Endothelial cell of umbilical vein (primary cell): ENCODE data around the gene FAM237B. TPM values are rescaled to one million over a fixed set of nuclear protein-coding genes. Genes with fewer than 3 reads are reported as not detected.

ENCODE experiments used
- BruUV-seq: library from RNA; stranded (reverse); fragments of 400-500 nt; replicated peaks from 2 replicates; lab custom pipeline; 2021; lab: Mats Ljungman, UMichigan
- CTCF ChIA-PET: fragments of 300-600, 350-600 bp; sonication (Branson Sonifier 250); formaldehyde crosslinking; loops from one replicate; lab custom pipeline; 2021; ENCODE audit warnings: antibody characterized with exemption, inconsistent platforms; lab: Charles Lee
- POLR2A ChIA-PET: fragments of 300-600, 350-600 bp; sonication (Branson Sonifier 250); formaldehyde crosslinking; loops from one replicate; lab custom pipeline; 2021; ENCODE audit warnings: antibody characterized with exemption, inconsistent platforms; lab: Charles Lee
- DNase-seq: peaks from one replicate; pipeline ENCODE4 v3.0.0-alpha.2; 2011; ENCODE audit warnings: low read depth, low spot score
- FAIRE-seq: peaks from 2 replicates; lab custom pipeline; 2011; peaks lifted over from hg19 to GRCh38; lab: Jason Lieb, UNC
- H2AFZ ChIP-seq: 2 replicates; pipeline ENCODE4 v1.6.0; 2012; ENCODE audit warnings: low read depth, low read length, control low read depth, inconsistent platforms
- H3K27ac ChIP-seq: 2 replicates; pipeline ENCODE4 v1.5.1; 2011; ENCODE audit warnings: low read depth, mild to moderate bottlenecking, control low read depth, low read length, moderate library complexity; ENCODE audit not compliant: insufficient read depth
- H3K27me3 ChIP-seq, 2 experiments: 2 replicates each; pipeline versions ENCODE4 v1.6.0 to v1.6.1; 2011; ENCODE audit warnings: low read length in 2 of 2, mixed read lengths in 1 of 2; ENCODE audit not compliant: control insufficient read depth in 2 of 2, insufficient read depth in 2 of 2
- H3K36me3 ChIP-seq, 2 experiments: 2 replicates in 1 of 2; 3 replicates in 1 of 2; pipeline ENCODE4 v1.5.1; 2011; ENCODE audit warnings: low read length in 2 of 2, mild to moderate bottlenecking in 1 of 2, moderate library complexity in 1 of 2; ENCODE audit not compliant: control insufficient read depth in 2 of 2, insufficient read depth in 2 of 2; ENCODE audit errors: extremely low read depth in 1 of 2
- H3K4me1 ChIP-seq: 3 replicates; pipeline ENCODE4 v1.5.1; 2011; ENCODE audit warnings: mild to moderate bottlenecking, low read length; ENCODE audit not compliant: control insufficient read depth, insufficient read depth; ENCODE audit errors: extremely low read depth
- H3K4me2 ChIP-seq: 2 replicates; pipeline ENCODE4 v1.6.1; 2011; ENCODE audit warnings: low read length, control low read depth, mixed read lengths; ENCODE audit not compliant: insufficient read depth
- H3K4me3 ChIP-seq, 3 experiments: fragments of 200-600 bp in 1 of 3; sonication (generic), shearing (Covaris generic) in 1 of 3; replicated peaks in 1 of 3; 2 replicates each; pipeline ENCODE4 v1.5.1; 2011 to 2016; ENCODE audit warnings: control low read depth in 3 of 3, low read length in 3 of 3, mild to moderate bottlenecking in 2 of 3, inconsistent platforms in 1 of 3, low read depth in 1 of 3, moderate library complexity in 1 of 3; ENCODE audit not compliant: insufficient read depth in 1 of 3
- H3K79me2 ChIP-seq: 2 replicates; pipeline ENCODE4 v1.6.0; 2012; ENCODE audit warnings: low read length, inconsistent platforms; ENCODE audit not compliant: control insufficient read depth, insufficient read depth
- H3K9ac ChIP-seq: replicated peaks from 2 replicates; pipeline ENCODE3; 2011; ENCODE audit warnings: low read length, control low read depth; ENCODE audit not compliant: insufficient read depth; ENCODE audit errors: extremely low read depth
- H3K9me1 ChIP-seq: replicated peaks from 3 replicates; pipeline ENCODE4 v1.6.0; 2011; ENCODE audit warnings: mild to moderate bottlenecking, low read length; ENCODE audit not compliant: control insufficient read depth, insufficient read depth; ENCODE audit errors: extremely low read depth
- H3K9me3 ChIP-seq: replicated peaks from 2 replicates; pipeline ENCODE4 v1.5.1; 2012; ENCODE audit warnings: low read length, inconsistent platforms; ENCODE audit not compliant: control insufficient read depth, insufficient read depth
- H4K20me1 ChIP-seq: replicated peaks from 2 replicates; pipeline ENCODE3; 2011; ENCODE audit warnings: mild to moderate bottlenecking, low read length; ENCODE audit not compliant: control insufficient read depth, insufficient read depth; ENCODE audit errors: extremely low read depth
- EZH2 ChIP-seq: IDR thresholded peaks from 2 replicates; pipeline ENCODE4 v1.6.1; 2012; ENCODE audit warnings: borderline replicate concordance, low read depth, mild to moderate bottlenecking, moderate library complexity, low read length, inconsistent platforms; ENCODE audit not compliant: severe bottlenecking
- FOS ChIP-seq: IDR thresholded peaks from 2 replicates; pipeline ENCODE4 v1.6.1; 2011; ENCODE audit warnings: mild to moderate bottlenecking, low read length, moderate library complexity, borderline replicate concordance; ENCODE audit not compliant: insufficient read depth
- GATA2 ChIP-seq: IDR thresholded peaks from 2 replicates; pipeline ENCODE4 v1.7.0; 2011; ENCODE audit warnings: low read depth, mild to moderate bottlenecking, moderate library complexity, mixed read lengths, low read length; ENCODE audit not compliant: insufficient read length, insufficient read depth
- JUN ChIP-seq: IDR thresholded peaks from 2 replicates; pipeline ENCODE4 v1.6.1; 2011; ENCODE audit warnings: borderline replicate concordance, low read depth; ENCODE audit not compliant: insufficient read length, insufficient read depth
- MYC ChIP-seq: IDR thresholded peaks from one replicate; pipeline ENCODE4 v1.6.1; 2011; ENCODE audit warnings: mild to moderate bottlenecking, low read depth, low read length
- POLR2AphosphoS5 ChIP-seq: IDR thresholded peaks from 2 replicates; pipeline ENCODE4 v1.6.1; 2012; ENCODE audit warnings: low read depth, mild to moderate bottlenecking, control low read depth, low read length, moderate library complexity; ENCODE audit not compliant: insufficient read depth
- dilution Hi-C: fragments of 300-500 bp; cut with MboI; formaldehyde crosslinking; loops from one replicate; pipeline ENCODE4 v1.15.0; 2019; ENCODE audit warnings: low sequenced_read_pairs; ENCODE audit not compliant: extremely low pct_ligation_motif_present
- intact Hi-C: fragments of 100-400 bp; cut with micrococcal nuclease; formaldehyde crosslinking; loops from one replicate; pipeline ENCODE4 v1.10.0; 2022
- polyA plus RNA-seq, 4 experiments: library from polyadenylated mRNA; depleted of rRNA in 3 of 4; stranded (reverse) in 3 of 4; unstranded in 1 of 4; fragments of >200 nt; gene quantifications; 2 replicates each; pipeline versions ENCODE4 v1.2.1 to v1.2.3, GENCODE V29; 2011 to 2012; ENCODE audit warnings: missing spikeins in 1 of 4
- total RNA-seq: library from RNA; stranded (reverse); gene quantifications from 2 replicates; pipeline ENCODE4 v1.2.3, GENCODE V29; 2021
- TF ChIP-seq, protein P1 (sequence below), 2 donors: IDR thresholded peaks; 1 replicate in 1 of 2; 2 replicates in 1 of 2; pipeline ENCODE4 v1.5.1; 2011; ENCODE audit warnings: low read length in 2 of 2, mild to moderate bottlenecking in 2 of 2, moderate library complexity in 2 of 2, control low read depth in 1 of 2, inconsistent platforms in 1 of 2, low read depth in 1 of 2; ENCODE audit not compliant: insufficient read depth in 1 of 2; ENCODE audit errors: extremely low read depth in 1 of 2
- TF ChIP-seq, protein P2 (sequence below): IDR thresholded peaks from 2 replicates; pipeline ENCODE4 v1.6.1; 2011; ENCODE audit not compliant: insufficient read depth, insufficient read length

FAM237B gene
- total and polyA plus RNA-seq, 2 donors (not counting 3 experiments of a cell fraction or from before 2014, with no cell fraction given): not detected

DNA sequence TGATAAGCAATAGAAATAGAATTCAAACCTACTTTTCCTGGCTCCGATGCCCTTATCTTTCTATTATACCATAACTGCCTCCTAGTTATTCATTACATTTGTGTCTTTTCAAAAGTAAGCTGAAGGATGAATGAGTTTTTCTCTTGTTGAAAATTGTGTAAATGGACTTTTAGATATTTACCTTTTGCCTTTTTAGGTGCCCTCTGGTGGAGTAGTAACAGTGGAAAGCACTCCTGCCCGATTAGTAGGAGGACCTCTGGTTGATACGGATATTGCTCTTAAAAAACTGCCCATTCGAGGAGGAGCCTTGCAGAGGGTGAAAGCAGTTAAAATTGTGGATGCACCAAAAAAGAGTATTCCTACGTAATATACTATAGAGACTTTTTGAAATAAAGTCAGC, 11.2 kb downstream of the FAM237B start:
- Histone ChIP-seq H3K79me2 (no peaks in the 10 kb centered on the region), H3K9me1 (no peaks in the 10 kb centered on the region), H3K4me2 (no peak overlapping the region), H3K4me1 (no peaks in the 10 kb centered on the region), H3K9ac (no peak overlapping the region), H2AFZ (no peak overlapping the region), H3K9me3 (no peaks in the 10 kb centered on the region), H3K27ac (no peak overlapping the region), H3K36me3 (no peaks in the 10 kb centered on the region), H3K4me3 (no peak overlapping the region), H3K27me3 (peaks cover 0 to 2% of the 10 kb centered on the region in 2 experiments), H4K20me1 (no peaks in the 10 kb centered on the region)
- BruUV-seq: no TSS peak
- ChIA-PET POLR2A (no interaction called here), CTCF (interaction anchor here (1.8 to 10.5 kb wide), 2 partner anchors 12 to 120 kb away, joined by 4 to 248 read pairs; no protein-coding TSS in a partner anchor)
- intact Hi-C loops (no loop called here), dilution Hi-C loops (no loop called here)
- no peak for DNase-seq
- FAIRE-seq: no peak
- no peak for TF ChIP-seq FOS
- TF ChIP-seq, protein P1, sequence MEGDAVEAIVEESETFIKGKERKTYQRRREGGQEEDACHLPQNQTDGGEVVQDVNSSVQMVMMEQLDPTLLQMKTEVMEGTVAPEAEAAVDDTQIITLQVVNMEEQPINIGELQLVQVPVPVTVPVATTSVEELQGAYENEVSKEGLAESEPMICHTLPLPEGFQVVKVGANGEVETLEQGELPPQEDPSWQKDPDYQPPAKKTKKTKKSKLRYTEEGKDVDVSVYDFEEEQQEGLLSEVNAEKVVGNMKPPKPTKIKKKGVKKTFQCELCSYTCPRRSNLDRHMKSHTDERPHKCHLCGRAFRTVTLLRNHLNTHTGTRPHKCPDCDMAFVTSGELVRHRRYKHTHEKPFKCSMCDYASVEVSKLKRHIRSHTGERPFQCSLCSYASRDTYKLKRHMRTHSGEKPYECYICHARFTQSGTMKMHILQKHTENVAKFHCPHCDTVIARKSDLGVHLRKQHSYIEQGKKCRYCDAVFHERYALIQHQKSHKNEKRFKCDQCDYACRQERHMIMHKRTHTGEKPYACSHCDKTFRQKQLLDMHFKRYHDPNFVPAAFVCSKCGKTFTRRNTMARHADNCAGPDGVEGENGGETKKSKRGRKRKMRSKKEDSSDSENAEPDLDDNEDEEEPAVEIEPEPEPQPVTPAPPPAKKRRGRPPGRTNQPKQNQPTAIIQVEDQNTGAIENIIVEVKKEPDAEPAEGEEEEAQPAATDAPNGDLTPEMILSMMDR (IDR thresholded peaks at IDR 0.05; ENCODE audit: extremely low read depth in 1 of 2, insufficient read depth in 1 of 2, low read depth in 1 of 2, low read length in 2 of 2): no peak
- TF ChIP-seq EZH2: no peak
- no peak for TF ChIP-seq JUN
- no peak for TF ChIP-seq POLR2AphosphoS5

DNA sequence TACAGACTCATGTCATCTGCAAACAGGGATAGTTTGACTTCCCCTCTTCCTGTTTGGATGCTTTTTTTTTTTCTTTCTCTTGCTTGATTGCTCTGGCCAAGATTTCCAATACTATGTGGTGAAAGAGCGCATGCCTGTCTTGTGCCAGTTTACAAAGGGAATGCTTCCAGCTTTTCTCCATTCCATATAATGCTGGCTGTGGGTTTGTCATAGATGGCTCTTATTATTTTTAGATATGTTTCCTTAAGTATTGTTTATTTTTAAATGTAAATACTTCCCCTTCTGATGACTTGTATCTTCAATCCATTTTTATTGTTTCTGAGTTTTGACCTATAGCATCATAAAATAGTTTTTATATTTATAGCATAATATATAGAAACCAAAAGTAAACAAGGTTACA, 17.9 kb downstream of the FAM237B start:
- Histone ChIP-seq H3K27me3 (no peaks in the 10 kb centered on the region), H3K79me2 (no peaks in the 10 kb centered on the region), H3K4me2 (no peak overlapping the region), H3K36me3 (no peaks in the 10 kb centered on the region), H3K4me3 (no peak overlapping the region), H3K9me1 (no peaks in the 10 kb centered on the region), H3K4me1 (no peaks in the 10 kb centered on the region), H3K27ac (no peak overlapping the region), H3K9ac (no peak overlapping the region), H4K20me1 (no peaks in the 10 kb centered on the region), H2AFZ (no peak overlapping the region), H3K9me3 (no peaks in the 10 kb centered on the region)
- CTCF ChIA-PET: interaction anchor here (1.4 to 1.7 kb wide), 4 partner anchors 9 to 125 kb away, joined by 3 to 9 read pairs (median 3); no protein-coding TSS in a partner anchor
- POLR2A ChIA-PET: no interaction called here
- dilution Hi-C loops (no loop called here), intact Hi-C loops (no loop called here)
- FAIRE-seq (no peak), DNase-seq (no peak)
- no TSS peak for BruUV-seq
- TF ChIP-seq EZH2 (no peak), FOS (no peak), GATA2 (no peak), MYC (no peak), POLR2AphosphoS5 (no peak), JUN (no peak)
- TF ChIP-seq, protein P1 (IDR thresholded peaks at IDR 0.05; ENCODE audit: extremely low read depth in 1 of 2, insufficient read depth in 1 of 2, low read depth in 1 of 2, low read length in 2 of 2): no peak
- TF ChIP-seq, protein P2, sequence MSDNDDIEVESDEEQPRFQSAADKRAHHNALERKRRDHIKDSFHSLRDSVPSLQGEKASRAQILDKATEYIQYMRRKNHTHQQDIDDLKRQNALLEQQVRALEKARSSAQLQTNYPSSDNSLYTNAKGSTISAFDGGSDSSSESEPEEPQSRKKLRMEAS: no peak
